HG02610 (cell line): Measurements from ENCODE around the gene MFAP5.

Experiments used
- ATAC-seq: cut with Tn5 transposase; IDR thresholded peaks from one replicate; pipeline ENCODE4 v1.9.1; 2021; ENCODE audit warnings: mild to moderate bottlenecking, moderate library complexity; ENCODE audit not compliant: unreplicated experiment

Gene MFAP5

GRCh38 chr12:8662593-8662992, at the start of gene MFAP5:
TSS of gene MFAP5 (minus strand) at chr12:8662826. CDS start at chr12:8662104, 722 bp downstream.
- ATAC-seq: no peak

- ATAC-seq: no peak
Observed at GRCh38 chr12:8709124-8709830, 46.7 kb upstream of the MFAP5 start.

- ATAC-seq: no peak
Observed at GRCh38 chr12:8702159-8702558, 39.5 kb upstream of the MFAP5 start.

GRCh38 chr12:8701046-8701660, 38.5 kb upstream of the MFAP5 start:
- ATAC-seq: no peak

- ATAC-seq: no peak
Observed at GRCh38 chr12:8699714-8700113, 37.1 kb upstream of the MFAP5 start.

- ATAC-seq: no peak
Observed at GRCh38 chr12:8698879-8699278, 36.3 kb upstream of the MFAP5 start.

- no peak for ATAC-seq
Observed at GRCh38 chr12:8698132-8698851, 35.7 kb upstream of the MFAP5 start.

GRCh38 chr12:8697476-8698131, 35.0 kb upstream of the MFAP5 start, which contains the start of gene RIMKLB:
TSS of gene RIMKLB (plus strand) at chr12:8697991. CDS start at chr12:8713867, 15,876 bp downstream.
- ATAC-seq: peak; percentile 85

- no peak for ATAC-seq
Observed at GRCh38 chr12:8697120-8697475, 34.5 kb upstream of the MFAP5 start.

GRCh38 chr12:8696442-8697090, 33.9 kb upstream of the MFAP5 start:
- ATAC-seq: no peak

GRCh38 chr12:8695116-8695515, 32.5 kb upstream of the MFAP5 start:
- no peak for ATAC-seq

GRCh38 chr12:8692573-8692972, 29.9 kb upstream of the MFAP5 start:
- no peak for ATAC-seq

- ATAC-seq: no peak
Observed at GRCh38 chr12:8689681-8690080, 27.1 kb upstream of the MFAP5 start.

GRCh38 chr12:8687846-8688601, 25.4 kb upstream of the MFAP5 start:
- ATAC-seq: no peak

- ATAC-seq: no peak
Observed at GRCh38 chr12:8685051-8685450, 22.4 kb upstream of the MFAP5 start.

GRCh38 chr12:8681129-8681884, 18.7 kb upstream of the MFAP5 start:
- ATAC-seq: no peak

GRCh38 chr12:8680533-8680932, 17.9 kb upstream of the MFAP5 start:
- ATAC-seq: no peak

GRCh38 chr12:8678661-8679111, 16.1 kb upstream of the MFAP5 start:
- no peak for ATAC-seq

- no peak for ATAC-seq
Observed at GRCh38 chr12:8677362-8677761, 14.7 kb upstream of the MFAP5 start.
